Fibroblast of skin of right quadriceps (primary cell): Measurements from ENCODE around the gene USH2A.
A peak's percentile ranks its signal among the peaks of the same experiment; 100 is the strongest.

Experiments
- DNase-seq: peaks from one replicate; pipeline ENCODE4 v3.0.0-alpha.2; 2013

USH2A gene

GRCh38 chr1:215765833-215766232, 657.4 kb downstream of the USH2A start:
- no peak for DNase-seq

GRCh38 chr1:215761446-215761845, 661.8 kb downstream of the USH2A start:
- DNase-seq, result no peak

- DNase-seq, result no peak
Measured at GRCh38 chr1:215754112-215754511, 669.1 kb downstream of the USH2A start.

GRCh38 chr1:215749414-215749813, 673.8 kb downstream of the USH2A start:
- peak; percentile 91 for DNase-seq

GRCh38 chr1:215748431-215748830, 674.8 kb downstream of the USH2A start:
- DNase-seq, result peak; percentile 33

- peak; percentile 33 for DNase-seq
Measured at GRCh38 chr1:215744419-215744818, 678.8 kb downstream of the USH2A start.

GRCh38 chr1:215739025-215739424, 684.2 kb downstream of the USH2A start:
- no peak for DNase-seq

- no peak for DNase-seq
Measured at GRCh38 chr1:215731699-215732098, 691.5 kb downstream of the USH2A start.

GRCh38 chr1:215730600-215730999, 692.6 kb downstream of the USH2A start:
- no peak for DNase-seq

GRCh38 chr1:215728169-215728568, 695.1 kb downstream of the USH2A start:
- no peak for DNase-seq

GRCh38 chr1:215720126-215720525, 703.1 kb downstream of the USH2A start:
- DNase-seq, result peak; percentile 48

GRCh38 chr1:215719552-215719951, 703.7 kb downstream of the USH2A start:
- peak; percentile 84 for DNase-seq

- no peak for DNase-seq
Measured at GRCh38 chr1:215718575-215719287, 704.5 kb downstream of the USH2A start.

- no peak for DNase-seq
Measured at GRCh38 chr1:215717677-215718426, 705.4 kb downstream of the USH2A start.

GRCh38 chr1:215710899-215711225, 712.4 kb downstream of the USH2A start:
- DNase-seq, result no peak

- peak; percentile 60 for DNase-seq
Measured at GRCh38 chr1:215710036-215710898, 713.0 kb downstream of the USH2A start.

- DNase-seq, result peak; percentile 28
Measured at GRCh38 chr1:215704089-215704860, 719.0 kb downstream of the USH2A start.

- DNase-seq, result peak; percentile 22
Measured at GRCh38 chr1:215682232-215682631, 741.0 kb downstream of the USH2A start.

- no peak for DNase-seq
Measured at GRCh38 chr1:215681041-215681440, 742.2 kb downstream of the USH2A start.

- no peak for DNase-seq
Measured at GRCh38 chr1:215679231-215679630, 744.0 kb downstream of the USH2A start.

GRCh38 chr1:215677112-215677511, 746.1 kb downstream of the USH2A start:
- no peak for DNase-seq

- no peak for DNase-seq
Measured at GRCh38 chr1:215673943-215674342, 749.3 kb downstream of the USH2A start.

GRCh38 chr1:215672482-215672881, 750.8 kb downstream of the USH2A start:
- DNase-seq, result no peak
